IPS-NIHi7 (cell line): Measurements from ENCODE around the gene ATP5PF.
"Not testable (repeated sequence)": the region's sequence is repeated elsewhere in the genome, so short reads cannot be mapped to it uniquely, and the experiment has no call there.

ENCODE experiments used
- DNase-seq: peaks from one replicate; pipeline ENCODE4 v3.0.0; 2012; ENCODE audit warnings: mixed read lengths; ENCODE audit errors: extremely low spot score

Gene ATP5PF, protein sequence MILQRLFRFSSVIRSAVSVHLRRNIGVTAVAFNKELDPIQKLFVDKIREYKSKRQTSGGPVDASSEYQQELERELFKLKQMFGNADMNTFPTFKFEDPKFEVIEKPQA

DNA sequence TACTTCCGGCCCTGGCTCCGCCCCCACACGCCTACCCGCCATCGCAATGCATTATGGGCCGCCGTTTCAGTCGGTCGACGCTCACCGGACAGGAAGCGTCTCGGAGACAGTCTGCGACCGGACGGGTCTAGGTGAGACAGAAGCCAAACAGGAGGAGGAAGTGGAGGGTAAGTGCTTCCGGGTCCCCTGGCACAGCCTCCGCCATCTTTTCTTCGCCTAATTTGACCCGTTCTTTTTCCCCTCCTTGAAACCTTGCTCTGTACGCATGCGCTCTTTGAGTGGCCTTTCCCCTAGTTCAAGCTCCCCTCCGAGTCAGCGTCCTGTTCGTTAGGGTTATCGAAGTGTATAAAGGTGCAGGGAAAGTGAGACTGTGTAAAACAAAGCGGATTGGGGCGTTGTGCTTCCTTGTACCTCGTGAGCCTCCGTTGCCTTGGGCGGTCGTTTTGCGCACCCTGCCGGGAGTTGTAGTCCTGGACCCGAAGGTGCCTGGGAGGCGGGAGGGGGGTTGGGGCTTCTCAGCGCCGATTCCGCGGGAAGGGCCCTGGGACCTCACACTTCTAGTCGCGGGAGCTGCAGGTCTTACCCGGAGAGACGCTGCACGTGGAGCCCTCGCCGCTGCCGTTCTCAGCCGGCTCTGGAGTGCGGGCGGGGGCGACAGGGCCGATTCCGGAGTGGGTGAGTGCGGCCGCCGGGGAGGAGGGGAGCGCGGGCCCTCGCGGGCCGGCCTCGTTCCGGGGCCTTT lies at the start of gene ATP5PF, which contains the start of gene GABPA:
Gene ATP5PF (minus strand): TSS at position 1 of the 742 bp plus-strand sequence. CDS start 5,110 bp downstream, outside the sequence.
Gene GABPA (plus strand): TSS at position 69 of the 742 bp plus-strand sequence. CDS start 6,627 bp downstream, outside the sequence.
- peak; percentile 91 for DNase-seq

DNA sequence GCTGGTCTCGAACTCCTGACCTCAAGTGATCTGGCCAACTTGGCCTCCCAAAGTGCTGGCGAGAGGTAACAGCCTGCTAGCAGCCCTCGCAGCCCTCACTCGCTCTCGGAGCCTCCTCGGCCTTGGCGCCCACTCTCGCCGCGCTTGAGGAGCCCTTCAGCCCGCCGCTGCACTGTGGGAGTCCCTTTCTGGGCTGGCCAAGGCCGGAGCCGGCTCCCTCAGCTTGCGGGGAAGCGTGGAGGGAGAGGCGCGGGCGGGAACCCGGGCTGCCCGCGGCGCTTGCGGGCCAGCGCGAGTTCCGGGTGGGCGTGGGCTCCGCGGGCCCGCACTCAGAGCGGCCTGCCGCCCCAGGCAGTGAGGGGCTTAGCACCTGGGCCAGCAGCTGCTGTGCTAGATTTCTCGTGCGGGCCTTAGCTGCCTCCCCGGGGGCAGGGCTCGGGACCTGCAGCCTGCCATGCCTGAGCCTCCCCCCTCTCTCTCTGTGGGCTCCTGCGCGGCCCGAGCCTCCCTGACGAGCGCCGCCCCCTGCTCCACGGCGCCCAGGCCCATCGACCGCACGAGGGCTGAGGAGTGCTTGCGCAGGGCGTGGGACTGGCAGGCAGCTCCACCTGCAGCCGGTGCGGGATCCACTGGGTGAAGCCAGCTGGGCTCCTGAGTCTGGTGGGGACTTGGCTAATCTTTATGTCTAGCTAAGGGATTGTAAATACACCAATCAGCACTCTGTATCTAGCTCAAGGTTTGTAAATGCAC lies 43.6 kb upstream of the ATP5PF start:
- DNase-seq: not testable (repeated sequence)

DNA sequence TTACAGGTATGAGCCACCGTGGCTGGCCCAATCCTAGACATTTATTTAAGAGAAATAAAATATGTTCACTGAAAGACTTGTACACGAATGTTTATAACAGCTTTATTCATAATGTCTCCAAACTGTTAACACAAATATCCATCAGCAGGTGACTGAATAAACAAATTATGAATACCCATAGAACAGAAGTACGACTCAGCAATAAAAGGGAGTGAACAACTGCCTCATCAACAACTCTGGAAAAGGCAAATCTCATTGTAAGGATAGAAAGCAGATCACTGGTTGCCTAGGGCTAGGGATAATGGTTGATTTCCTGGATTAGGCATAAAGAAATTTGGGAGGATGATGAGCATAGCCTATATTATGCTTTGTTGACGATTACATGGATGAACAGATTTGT lies 41.7 kb upstream of the ATP5PF start:
- no peak for DNase-seq

DNA sequence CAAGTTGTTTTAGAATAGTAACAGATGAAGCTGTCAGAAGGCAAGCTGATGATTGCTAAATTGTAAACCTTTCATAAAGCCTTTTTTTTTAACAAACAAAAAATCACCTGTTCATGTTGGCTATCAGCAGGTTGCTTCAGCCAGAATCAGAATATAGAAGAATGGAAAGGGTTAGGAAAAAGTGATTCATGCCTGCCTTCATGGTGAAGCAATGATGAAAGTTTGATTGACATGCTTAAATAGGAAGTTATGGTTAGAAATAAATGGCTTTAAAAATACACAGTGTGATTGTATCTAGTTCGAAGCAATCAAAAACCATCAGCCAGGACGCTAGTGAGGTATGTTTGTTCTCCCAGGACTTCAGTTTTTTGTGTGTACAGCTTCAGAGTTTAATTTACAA lies 38.0 kb upstream of the ATP5PF start:
- no peak for DNase-seq

DNA sequence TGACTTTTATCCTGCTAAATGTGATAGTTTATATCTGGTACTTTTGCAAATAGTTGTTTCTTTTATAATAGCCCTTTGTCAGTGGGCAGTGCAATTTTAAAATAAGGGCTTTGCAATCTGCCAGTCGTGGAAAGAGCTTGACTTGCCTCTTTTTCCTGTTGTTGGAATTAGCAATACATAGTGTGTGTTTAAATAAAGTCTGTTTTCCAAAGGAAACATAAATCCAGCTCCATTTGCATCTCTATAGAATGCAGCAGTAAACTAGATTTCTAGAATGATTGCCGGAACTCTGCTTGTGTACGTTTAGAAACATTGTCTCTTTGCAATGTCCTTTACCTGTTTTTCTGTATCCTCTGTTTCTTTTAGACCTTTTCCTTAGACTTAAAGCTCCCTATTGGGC lies 33.2 kb upstream of the ATP5PF start:
- no peak for DNase-seq

DNA sequence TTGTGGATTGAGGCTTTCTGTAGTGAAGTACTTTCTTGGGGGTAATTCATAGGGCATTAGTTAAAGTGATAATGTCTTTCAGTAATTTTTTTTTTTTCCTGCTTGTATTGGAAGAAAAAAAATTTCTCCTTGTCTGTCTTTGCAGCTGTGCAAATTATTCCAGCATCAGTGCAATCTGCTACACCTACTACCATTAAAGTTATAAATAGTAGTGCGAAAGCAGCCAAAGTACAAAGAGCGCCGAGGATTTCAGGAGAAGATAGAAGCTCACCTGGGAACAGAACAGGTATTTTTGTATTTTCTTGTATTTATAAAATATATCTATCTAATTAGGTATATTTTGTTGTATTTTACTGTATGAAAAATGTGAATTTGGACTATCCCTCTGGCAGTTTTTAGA lies 29.4 kb upstream of the ATP5PF start:
- DNase-seq: no peak

DNA sequence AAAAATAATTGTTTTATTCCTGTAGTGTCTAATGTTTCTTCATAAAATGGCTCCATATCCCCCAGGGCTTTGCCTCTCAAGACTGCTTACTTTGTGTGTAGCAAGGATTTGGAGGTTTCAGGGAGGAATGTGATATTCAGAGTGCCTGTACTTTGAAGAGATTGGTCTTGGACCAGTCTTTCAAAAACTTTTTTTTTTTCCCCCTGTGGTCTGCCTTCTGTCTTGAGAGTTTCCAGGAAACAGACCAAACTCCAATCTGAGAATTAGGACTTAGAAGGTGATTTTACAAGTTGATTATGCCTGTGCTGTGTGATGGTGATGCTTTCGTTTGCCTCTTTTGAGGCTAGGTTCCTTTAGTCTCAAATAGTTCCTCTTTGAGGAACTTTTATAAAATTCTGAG lies 26.0 kb upstream of the ATP5PF start:
- DNase-seq: no peak

DNA sequence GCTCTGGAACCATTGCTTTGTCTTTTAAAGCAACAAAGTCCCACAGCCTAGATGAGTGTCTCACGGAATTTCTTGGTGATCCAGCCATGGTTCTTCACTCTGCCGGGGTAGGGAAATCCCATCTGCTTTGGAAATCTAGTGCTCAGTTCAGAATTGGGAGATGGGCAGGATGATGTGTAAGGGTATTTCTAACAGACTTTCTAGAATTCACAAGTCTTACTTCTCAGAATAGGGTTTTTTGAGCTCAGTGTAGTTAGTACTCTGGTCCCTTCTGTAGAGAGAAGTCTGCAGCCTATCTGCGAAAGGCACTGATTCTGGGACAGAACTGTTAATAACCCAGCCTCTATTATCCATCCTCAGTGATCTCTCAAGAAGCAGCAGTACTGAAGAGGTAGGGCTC lies 25.4 kb upstream of the ATP5PF start:
- no peak for DNase-seq

DNA sequence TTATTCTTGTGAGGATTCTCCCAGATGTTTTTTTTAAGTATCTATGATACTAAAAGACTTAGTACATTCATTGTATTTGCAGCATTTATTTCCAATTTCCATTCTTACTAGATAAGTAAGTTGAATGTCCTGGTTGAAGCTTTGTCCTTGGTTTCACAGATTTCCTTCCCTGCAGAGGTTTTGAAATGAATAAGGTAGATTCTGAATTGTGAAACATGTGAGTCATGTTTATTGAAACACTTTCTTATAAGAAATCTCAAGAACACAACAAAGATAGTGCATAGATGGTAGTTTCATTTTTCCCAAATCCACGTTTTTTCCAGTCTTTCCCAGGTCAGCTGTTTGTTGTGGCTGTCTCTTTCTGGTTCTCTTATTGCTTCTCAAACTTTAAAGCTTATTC lies 24.9 kb upstream of the ATP5PF start:
- DNase-seq: no peak

DNA sequence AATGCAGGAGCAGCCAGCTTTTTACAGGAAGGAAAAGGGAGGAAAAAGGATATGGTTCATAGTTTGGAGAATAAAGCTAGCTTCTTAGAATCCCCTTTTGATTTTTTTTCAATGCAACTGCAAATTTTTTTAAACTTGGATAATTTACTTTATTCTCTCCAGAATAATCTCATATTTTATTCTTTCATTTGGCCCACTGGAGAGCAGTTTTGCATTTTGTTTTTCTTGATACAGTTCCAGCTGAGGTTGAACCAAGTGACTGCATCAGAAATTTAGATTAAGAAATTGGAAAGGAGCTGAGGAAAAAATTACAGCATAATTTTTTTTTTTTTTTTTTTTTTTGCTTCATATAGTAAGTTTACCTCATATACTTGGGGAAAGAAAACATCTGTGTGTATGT lies 22.8 kb upstream of the ATP5PF start:
- no peak for DNase-seq

DNA sequence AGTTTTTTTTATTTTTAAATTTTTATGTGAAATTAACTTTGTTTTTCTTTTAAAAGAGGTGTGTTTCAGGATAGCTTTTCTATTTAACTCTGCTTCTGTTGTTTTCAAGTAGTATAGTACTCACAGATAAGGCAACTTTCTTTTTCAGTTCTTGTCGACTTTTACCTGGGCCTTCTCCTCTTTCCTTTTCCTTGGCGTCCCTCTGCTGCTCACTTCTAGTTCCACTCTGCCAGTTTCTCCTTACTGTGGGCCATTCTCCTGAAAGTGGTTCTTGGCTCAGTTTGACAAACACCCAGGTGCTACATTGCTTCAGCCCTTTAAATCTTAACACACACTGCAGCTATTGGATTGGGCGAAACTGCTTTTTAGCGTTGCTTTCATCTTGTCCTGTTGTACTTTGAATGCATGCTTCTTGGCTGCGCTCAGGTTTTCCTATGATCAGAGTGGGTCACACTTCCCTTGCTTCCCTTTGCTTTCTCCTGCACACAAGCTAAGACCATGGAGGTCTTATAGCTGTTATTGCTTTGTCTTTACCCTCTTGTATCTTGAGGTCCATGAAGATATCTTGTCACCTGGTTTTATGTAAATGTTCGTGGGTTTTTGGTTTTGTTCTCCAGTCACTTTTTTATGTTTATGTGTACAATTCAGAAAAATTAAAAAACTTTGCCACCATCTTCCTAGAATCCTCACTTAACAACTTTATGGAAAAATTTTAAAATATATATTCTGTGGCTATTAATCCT lies 21.7 kb upstream of the ATP5PF start:
- DNase-seq: no peak

DNA sequence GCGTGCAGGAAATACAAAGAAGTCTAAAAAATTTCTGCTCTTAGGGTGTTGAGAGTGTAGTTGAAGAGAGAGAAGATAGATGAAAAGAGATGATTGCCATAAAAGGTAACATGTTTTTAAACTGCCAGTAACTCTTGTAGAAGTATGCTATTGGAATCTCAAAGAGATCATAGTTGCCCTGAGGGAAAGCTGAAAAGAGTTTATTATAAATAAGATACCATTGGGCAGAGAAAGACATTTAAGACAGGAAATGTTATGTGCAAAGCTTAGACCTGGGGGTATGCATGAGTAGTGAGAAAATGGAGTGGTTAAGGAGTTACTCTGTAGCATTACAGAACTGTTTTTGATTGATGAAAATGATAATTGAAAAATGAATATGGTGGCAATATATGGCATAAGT lies 17.7 kb upstream of the ATP5PF start:
- no peak for DNase-seq

DNA sequence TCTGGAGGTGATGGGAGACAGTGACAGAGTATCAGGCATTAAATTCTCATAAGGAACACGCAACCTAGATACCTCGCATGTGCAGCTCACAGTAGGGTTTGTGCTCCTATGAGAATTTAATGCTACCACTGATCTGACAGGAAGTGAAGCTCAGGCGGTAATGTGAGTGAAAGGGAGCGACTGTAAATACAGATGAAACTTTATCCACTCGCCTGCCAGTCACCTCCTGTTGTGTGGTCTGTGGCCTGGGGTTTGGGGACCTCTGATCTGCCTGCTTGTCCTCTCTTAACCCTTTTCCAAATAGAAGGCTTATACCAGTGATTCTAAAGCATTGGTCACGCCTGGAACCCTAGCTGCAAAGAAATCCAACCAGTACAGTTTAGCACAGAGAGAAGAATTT lies 15.4 kb upstream of the ATP5PF start:
- no peak for DNase-seq

DNA sequence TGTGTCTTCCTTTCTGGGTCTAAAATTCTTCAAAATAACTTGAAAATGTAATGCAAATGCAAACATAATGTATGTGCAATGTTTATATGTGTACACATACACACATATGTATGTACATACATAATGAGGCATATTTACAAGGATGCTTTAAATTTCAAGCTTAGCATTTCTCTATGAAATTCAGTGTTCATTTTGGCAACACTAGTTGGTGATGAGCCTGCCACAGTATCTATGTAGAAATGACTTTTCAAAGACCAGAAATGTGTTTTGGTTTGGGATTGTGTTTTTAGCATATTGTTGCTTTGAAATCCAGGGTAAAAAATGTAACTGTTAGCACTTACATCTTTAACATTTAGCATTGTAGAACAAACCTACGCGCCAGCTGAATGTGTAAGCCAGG lies 10.2 kb upstream of the ATP5PF start:
- DNase-seq: no peak

DNA sequence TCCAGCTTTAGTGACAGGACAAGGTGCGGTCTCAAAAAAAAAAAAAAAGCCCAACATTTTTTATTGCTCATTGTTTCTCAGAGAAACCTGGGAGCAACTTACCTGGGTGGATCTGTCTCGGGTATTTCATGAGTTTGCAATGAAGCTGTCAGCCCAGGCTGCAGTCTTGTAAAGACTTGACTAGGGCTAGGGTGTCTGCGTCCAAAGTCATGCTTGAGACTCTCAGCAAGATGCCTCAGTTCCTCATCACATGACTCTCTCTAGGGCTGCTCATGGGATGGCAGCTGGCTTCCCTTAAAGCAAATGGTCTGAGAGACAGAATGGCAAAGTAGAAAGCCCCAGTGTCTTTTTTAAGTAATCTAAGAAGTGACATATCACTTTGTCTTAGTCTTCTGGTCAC lies 8.2 kb upstream of the ATP5PF start:
- DNase-seq: no peak

DNA sequence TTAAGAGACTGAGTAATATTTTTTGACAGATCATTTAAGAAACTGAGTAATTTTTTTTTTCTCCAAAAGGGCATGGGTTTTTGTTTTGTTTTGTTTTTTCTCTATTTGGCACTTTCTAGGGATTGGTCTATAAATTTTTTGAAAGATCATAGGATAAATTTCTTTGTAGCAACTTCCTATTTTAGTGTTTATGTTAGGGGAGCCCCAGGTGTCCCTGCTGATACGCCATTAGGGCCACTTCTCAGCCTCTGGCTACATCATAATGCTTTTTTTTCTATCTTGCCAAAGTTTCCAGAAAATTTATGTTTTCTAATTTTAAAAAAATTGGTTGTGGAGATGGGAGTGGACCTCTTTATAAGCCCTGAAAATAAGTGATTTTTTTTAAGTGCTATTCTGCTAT lies 2.7 kb upstream of the ATP5PF start:
- DNase-seq: no peak

DNA sequence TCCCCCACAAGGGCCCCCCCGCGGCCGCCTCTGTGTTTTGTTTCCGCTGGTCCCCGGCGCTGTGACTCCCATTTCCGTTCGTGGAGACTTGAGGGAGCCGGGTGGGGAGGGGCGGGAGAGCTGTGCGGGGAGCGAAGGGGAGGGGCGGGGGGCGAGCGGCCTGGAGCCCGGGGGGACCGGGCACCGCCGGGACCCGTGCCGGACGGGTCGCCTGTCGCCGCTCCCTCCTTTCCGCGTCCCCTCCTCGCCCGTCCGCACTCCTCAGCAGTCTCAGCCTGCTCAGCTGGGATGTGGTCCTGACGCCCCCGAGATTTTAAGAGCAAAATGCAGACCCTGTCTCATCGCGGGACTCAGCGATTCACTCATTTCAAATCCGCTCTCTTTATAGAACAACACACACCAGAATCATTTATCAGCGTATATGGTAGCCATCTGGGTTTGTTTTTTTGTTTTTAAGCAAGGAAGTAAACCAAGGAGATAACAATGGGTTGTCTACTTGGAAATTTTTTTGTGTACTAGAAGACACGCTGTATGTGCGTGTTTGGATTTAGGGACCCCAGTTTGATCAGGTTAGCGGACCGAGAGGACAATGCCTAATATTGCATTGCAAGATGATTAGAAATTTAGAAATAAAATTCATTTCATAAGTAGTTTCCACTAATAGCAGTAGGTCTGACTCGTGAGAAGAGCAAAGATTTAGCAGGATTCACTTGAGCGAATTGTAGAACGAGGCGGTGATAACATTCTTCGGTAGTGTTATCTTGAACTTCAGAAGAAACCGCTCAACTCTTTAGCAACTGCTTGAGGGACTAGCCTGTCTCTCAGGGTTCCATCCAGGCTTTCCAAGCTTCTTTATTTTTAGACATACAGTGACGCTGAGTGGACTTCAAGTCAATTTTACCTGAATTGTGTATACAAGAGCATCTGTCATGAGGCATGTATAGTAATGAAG lies 1.2 kb upstream of the ATP5PF start:
- DNase-seq: peak; percentile 71

DNA sequence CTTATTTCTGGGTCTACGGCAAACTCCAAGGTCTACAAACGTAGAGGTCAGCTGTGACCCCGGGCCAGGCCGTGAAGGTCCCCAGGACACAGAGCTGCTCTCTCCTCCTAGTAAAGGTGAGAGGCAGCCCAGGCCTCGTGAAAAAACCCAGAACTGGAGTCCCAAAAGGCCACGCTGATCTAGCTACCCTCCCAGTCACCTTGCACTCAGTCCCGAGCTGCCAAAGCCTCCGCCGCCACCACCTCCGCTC lies 125 bp downstream of the ATP5PF start:
- DNase-seq: no peak

DNA sequence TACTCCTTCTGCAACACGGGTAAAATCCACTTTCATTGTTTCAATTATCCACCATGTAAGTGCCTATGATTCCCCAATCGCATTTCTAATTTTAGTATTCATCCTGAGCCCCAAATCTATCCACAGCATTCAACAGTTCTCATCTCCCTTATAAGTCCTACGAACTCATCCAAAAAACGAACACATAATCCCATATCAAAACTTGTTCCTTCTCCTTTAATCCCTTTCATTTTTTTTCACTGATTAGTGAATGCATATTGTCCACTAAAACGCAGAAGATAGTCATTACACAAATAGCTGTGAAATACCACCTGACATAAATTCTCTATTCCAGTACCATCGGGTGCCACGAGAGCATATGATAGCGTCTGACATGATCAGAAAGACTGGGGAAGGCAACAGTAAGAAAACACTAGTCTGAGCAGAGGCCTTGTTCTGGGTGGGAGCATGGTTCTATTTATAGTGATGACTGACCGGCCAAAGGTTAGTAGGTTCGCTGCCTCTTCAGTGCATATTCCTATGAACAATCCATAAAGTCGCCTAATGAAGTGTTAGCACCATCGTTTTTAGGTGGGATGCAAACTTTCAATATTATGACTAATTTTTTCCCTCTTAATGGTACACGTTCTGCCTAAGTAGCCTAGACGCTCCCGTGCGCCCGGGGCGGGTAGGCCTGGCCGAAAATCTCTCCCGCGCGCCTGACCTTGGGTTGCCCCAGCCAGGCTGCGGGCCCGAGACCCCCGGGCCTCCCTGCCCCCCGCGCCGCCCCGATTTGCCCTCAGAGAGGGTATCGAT lies 648 bp downstream of the ATP5PF start:
- no peak for DNase-seq

DNA sequence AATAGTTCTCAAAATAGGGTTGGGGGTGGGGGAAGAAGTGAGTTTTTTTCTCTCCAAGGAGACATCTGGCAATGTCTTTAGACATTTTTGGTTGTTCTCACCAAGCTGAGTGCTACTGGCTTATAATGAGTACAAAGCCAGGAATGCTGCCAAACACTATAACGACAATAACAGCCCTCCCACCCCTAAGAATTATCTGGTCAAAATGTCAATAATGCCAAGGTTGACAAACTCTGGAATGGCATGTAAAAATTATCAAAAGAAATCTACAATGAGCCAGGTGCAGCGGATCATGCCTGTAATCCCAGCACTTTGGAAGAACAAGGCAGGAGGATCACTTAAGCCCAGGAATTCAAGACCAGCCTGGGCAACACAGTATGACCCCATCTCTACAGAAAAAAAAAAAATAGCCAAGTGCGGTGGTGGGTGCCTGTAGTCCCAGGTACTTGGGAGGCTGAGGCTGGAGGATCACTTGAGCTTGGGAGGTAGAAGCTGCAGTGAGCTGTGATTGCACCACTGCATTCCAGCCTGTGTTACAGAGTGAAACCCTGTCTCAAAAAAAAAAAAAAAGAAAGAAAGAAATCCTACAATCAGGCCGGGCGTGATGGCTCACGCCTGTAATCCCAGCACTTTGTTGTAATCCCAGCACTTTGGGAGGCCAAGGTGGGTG lies 2.5 kb downstream of the ATP5PF start:
- no peak for DNase-seq
